ENCODE measurements around the gene ATP6V1G1.

Gene ATP6V1G1

DNA sequence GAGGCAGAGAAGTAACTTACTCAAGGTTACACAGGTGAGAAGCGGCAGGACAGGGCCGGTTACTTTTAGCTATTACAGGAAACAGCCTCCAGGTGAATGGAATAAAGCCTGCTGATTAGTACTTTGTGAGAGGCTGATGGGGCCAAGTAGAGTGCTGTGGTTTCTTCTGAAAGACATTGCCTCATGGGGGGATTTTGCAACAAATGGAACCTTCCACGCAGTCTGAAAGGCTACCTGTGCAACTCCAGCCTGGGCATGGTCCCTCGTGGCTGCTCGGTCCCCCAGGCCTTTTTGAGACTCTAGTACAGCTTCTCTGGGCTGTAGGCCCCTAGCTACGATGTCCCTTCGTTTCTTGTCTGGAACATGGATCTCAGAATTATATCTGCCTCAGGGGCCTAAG, 25.5 kb downstream of the ATP6V1G1 start:
- no peak for DNase-seq

DNA sequence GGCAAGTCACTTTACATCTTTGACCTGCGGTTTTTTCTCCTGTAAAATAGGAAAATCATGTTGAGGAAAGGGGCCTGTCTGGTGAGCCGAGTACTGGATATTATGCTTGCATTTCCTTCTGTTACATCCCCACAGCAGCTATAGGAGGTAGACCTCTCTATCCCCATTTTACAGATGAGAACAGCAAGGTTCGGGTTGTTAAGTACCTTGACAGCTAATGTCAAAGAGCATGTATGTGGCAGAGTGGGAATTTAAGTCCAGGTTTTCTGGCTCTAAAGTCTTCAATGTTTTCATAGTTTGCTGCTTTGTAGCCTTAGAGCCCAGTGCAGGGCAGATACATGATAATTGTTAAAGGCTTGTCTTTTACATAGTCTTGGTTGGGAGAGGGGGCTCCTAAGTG, 26.4 kb downstream of the ATP6V1G1 start:
- DNase-seq: no peak

DNA sequence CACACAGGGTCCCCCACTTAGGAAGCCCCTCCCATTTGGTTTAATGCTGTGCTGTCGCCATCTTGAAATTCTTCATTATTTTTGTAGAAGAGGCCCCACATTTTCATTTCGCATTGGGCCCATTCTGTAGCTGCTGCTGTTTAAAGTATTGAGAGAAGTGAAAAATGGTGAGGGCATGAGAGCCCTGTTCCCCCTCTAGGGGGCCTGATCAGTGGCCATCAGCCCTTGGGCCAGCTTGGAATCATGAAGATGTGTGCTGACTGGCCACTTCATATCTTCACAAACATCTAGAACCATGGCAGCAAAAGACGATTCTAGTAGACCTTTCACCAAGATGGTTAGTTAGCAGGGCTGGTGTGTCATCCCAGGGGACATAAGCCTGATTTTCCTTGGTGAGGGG, 26.8 kb downstream of the ATP6V1G1 start:
- DNase-seq: no peak

DNA sequence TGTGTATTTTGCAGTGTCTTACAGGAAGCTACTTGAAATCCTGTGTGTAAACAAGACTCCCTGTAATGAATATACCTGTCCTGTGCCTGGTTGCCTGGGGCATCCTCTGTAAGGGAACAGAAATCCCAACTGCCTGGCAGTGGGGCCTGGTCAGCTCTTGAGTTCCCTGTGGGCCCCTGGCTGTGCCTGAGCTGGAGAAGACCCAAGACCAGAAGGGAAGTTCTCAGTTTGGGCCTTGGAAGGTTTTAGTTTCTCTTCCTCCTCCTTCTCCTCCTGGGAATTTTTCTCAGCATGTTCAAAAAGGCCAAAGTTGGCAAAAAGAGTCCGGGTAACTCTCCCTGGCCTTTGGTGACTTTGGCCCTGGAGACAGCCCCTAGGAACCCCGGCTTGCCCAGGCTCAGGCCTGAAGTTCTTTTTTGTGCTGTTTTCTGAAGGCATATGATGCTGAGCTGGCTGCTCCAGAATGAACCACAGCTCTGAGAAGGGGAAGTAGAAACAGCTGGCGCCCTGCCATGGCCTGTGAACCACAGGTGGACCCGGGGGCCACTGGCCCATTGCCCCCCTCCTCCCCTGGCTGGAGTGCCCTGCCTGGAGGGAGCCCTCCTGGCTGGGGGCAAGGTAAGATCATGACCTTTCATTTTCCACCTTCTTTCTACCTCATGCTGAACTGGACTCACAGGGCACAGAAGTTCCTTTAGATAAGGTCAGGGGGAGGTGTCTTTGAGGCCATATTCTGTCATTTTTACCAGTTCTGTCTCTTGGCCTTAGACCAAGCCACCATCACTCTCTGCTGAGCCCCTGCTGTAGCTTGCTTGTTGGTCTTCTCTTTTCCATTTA, 29.3 kb downstream of the ATP6V1G1 start:
- DNase-seq: peak; percentile 3

DNA sequence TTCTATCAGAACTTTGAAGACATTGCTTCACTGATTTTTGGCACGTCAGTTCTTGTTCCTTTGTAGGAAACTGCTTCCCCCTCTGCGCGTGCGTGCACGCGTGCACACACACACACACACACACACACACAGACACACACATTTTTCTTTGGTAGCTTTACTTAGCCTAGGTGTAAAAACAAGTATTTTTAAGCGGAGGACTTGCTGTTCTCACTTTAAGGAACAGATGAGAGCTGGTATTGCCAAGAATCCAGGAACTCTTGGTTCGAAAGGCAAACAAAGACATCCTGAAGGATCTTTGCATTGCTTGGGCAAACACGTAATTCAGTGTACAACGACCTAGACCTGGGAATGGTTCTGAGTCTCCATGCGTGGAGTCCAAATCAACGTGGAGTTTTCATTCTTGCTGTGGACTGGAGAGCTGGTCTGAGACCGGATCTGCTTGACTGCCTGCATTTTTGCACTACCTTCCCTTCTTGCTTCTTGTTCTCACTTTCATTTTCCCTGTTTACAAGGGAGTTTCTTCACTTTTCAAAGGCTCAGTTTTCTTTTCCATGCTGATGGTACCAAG, 31.7 kb downstream of the ATP6V1G1 start:
- DNase-seq: no peak

DNA sequence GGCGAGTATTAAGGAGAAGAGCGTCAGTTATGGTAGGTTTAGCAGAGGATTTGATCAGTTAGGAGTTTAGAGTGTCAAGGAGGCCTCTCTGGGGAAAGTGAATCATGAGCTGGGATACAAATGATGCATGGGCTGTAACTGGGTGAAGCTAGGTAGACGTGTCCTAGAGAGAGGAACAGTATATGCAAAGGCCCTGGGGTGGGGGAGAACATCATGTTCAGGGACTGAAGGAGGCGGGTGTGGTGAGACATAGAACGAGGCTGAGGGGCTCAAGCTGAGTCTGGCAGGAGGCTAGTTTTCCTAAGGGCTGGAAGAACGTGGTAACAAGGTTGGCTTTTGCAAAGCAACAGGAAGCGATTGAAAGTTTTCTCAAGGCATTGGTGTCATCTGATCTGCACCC, 34.0 kb downstream of the ATP6V1G1 start:
- no peak for DNase-seq

DNA sequence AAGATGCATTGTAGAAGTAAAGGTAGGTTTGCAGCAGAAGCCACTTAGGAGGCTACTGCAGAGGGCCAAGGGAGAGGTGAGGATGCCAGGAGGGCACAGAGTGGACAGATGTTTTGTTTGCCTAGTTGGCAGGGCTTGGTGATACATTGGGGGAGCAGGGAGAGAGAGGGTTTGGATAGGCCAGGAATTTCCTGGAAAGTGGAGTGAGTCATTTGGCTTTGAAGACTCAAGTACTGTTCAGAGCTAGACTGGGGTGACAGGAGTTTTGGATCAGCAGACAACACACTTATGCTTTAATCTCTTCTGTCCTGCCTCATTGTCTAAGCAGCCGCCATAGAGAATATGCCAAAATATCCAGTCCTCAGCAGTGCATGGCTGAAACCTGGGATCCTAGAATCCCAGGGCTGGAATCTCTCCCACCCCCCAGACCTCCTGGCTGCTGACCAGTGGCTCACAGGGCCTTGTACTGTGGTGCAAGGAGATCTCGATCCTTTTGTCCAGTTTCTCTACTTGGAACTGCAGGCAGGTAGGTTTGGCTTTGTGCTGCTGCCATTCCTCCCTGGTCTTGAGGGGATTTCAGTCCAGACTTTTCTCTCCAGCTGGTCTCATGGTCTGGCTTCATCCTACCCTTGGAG, 34.5 kb downstream of the ATP6V1G1 start:
- no peak for DNase-seq

DNA sequence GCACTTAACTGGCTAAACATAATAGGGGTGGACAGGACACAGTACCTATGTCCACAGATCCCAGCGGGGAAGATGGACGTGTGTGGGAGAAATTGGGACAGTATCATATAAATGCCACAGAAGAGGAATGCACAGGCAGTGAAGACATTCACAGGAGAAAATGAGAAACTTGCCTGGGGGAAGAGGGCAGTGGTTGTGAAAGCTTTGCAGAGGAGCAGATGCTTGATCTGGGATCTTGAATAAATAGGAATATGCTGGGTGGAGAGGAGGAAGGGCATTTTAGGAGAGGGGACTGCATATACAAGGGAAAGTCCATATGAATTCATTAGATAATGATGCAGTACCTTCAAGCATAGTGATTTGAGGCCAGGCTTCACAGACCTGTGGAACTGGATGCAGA, 37.1 kb downstream of the ATP6V1G1 start:
- DNase-seq: no peak

DNA sequence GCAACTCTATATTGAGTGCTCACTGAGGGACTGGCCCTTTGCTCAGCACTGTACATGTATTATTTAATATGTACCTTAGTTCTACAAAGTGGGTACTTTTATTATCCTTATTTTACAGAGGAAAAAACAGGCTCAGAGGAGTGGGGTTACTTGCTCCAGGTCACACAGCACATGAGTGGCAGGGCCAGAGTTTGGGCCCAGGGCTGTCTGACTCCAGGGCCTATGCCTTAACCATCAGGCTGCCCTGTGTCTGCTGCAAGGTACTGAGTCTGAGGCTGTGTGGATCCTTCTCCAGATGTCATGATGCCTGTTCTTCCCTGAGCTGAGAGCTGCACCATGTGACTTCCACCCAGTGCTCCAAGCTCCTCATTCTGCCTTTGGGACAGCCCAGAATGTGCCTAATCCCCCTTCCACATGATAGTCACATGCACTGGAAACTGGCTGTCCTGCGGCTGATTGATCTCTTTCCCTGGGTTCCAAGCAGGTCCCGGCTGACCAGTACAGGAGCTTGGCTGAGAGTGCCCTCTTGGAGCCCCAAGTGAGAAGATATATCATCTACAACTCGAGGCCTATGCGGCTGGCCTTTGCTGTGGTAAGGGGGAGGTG, 38.9 kb downstream of the ATP6V1G1 start:
- no peak for DNase-seq

DNA sequence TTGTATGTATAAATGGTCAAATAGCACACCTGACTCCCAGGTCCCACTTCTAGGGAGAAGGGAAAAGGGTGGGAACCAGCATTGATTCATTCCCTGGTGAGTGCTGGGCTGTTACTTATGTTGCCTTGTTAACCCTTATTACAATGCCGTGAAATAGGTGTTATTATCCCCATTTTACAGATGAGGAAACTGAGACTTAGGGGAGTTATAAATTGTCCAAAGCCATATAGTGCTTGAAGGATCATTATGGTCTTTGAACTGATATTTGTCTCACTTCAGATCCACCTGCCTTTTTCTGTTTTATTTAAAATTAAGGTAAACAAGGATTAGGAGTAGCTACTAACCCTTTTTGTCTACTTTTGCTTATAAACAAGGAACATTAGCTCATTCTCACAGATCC, 40.0 kb downstream of the ATP6V1G1 start:
- DNase-seq: no peak

DNA sequence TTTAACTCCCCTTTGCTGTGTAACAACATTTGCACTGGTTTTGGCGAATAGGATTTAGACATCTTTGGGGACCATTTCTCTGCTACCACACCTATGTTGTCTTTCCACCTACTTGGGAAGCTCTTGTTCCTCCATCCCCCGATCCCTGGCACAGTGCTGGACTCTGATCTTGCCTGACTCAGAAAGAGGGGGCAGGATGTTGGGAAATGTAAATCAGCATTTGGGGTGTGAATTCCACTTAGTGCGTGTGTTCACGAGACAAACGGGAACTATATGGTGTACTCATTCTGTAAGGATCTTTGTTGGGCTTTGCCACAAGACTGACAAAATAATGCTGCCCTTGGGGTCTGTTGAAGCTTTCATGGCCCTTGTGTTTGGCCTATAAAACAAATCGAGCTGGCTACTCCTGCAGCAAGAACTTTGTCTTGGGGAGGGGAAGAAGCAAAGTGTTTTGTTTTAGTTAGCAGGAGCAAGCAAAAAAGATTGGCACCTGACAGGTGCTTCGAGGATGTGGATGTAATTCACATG, 42.1 kb downstream of the ATP6V1G1 start:
- no peak for DNase-seq

DNA sequence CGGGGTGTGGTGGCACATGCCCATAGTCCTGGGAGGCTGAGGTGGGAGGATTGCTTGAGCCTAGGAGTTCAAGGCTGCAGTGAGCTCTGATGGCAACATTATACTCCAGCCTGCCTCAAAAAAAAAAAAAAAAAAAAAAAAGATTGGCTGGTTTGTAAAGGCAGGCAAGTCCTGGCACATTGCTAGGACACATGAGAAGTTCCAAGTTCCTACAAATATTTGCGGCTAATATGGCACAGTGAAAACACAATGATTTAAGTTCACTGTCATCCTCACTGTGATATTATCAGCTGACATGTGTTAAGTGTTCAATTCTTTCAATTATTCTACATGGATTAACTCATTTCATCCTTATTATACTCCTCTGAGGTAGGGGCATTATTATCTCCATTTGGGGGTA, 43.6 kb downstream of the ATP6V1G1 start:
- DNase-seq: no peak

DNA sequence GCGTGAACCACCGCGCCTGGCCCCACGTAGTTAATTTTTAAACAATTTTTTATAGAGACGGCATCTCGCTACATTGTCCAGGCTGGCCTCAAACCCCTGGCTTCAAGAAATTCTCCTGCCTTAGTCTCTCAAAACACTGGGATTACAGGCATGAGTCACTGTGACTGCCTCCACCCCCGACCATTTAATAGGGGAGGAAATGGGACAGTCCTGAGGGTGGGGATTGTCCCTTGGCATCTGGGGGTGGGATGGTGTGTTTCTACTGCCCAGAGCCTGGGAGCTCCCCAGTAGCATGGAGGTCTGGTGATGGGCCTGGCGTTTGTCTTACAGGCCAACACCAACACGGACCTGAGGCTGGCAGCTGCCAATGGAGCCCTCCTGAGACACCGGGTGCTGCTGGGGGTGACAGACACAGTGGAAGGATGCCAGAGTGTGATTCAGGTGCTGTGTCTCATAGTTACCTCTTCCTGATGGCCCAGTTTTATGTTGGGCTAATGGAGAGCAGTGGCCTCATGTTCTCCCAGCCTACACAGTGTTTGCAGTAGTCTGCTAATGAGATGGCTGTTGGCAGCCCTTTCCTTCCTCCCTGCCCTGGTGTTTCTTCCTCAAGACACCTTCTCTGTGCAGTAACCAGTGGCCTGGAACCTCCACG, 46.0 kb downstream of the ATP6V1G1 start:
- DNase-seq: no peak

DNA sequence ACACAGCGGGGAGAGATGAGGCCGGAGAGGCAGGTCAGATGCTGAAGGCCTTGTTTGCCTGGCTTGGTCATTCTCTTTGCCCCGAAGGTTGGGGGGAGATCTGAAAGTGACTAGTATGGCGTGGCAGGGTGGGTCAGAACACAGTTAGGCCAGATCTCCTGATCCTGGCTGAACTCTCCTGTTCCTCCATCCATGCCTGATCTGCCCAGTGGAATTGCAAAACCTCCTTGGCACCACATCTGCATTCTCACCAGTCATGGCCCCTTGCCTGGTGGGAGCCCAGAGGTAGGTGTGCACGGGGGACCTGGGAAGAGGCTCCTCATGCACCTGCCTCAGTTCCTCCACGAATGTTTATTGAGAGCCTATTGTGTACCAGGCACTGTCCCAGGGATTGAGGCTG, 46.8 kb downstream of the ATP6V1G1 start:
- DNase-seq: no peak

DNA sequence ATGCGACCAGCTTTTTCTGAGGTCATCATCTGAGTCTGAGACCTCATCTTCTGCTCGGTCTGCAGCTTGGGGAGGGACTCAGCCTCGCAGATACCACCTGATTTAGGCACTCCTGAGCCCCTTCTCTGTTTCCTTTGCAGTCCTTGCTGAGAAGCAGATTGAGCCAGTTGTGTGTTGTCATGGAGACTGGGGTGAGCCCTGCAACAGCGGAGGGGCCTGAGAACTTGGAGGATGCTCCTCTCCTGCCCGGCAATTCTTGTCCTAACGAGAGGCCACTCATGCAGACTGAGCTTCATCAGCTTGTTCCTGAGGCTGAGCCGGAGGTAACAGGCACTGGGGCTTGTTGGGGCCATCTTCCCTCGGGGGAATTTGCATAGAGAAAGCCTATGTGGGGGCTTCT, 50.8 kb downstream of the ATP6V1G1 start:
- no peak for DNase-seq

DNA sequence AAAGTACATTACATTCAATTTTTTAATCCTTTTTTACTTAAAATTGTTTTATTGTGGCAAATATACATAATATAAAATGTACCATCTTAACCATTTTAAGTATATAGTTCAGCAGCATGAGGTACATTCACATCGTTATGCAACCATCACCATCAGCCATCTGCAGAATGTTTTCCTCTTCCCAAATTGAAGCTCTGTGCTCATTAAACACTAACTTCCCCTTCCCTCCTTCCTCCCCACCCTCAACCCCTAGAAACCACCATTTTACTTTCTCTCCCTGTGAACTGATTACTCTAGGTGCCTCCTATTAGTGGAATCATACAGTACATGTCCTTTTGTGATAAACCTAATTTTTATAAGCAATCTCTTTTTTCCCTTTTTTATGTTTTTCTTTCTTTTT, 54.4 kb downstream of the ATP6V1G1 start:
- DNase-seq: no peak

DNA sequence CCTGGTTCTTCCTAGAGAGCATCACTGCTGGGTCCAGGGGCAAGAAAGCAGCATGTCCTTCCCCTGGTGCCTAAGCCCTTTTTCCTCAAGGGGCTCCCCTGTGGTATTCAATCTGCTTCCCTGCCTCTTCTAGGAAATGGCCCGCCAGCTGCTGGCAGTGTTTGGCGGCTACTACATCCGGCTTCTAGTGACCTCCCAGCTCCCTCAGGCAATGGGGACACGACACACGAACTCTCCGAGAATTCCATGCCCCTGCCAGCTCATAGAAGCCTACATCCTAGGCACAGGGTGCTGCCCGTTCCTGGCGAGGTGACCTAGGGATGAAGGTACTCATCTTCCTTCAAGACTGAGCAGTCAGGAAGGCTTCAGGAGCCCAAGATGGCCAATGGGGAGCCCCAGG, 55.4 kb downstream of the ATP6V1G1 start:
- DNase-seq: no peak

DNA sequence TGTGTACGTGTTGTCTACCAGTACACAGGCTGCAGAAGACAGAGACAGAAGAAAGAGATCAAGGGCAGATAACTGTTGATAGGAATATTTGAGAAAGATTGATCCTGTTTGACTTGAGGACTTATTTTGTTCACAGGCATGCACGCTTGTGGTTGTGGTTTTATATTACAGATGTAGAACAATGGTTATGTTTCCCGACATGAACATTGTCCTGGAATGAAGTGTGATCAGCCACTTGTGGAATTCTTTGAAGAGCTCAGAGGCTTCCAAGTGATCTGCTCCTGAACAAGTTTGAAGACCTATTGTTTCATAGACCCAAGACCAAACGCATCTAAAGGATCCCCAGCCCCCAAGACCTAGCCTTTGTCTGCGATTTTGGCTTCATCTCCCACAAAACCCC, 56.3 kb downstream of the ATP6V1G1 start:
- DNase-seq: no peak
